A549 (cell line): ENCODE data around the gene SMIM20.

Experiments used
- CHD4 ChIP-seq: fragments of 200-600 bp; sonication (generic); IDR thresholded peaks from 2 replicates; pipeline ENCODE4 v1.6.1; 2016; ENCODE audit warnings: antibody characterized with exemption, mild to moderate bottlenecking, borderline replicate concordance
- FOSL2 ChIP-seq, 2 experiments: fragments of 450-650 bp in 1 of 2; fragments of >200 bp in 1 of 2; sonication (Bioruptor Twin) in 1 of 2; formaldehyde crosslinking; IDR thresholded peaks; 2 replicates each; pipeline versions ENCODE4 v1.5.0 to v1.6.1; 2016 to 2020; ENCODE audit warnings: mild to moderate bottlenecking in 1 of 2, moderate library complexity in 1 of 2
- JUN ChIP-seq, 2 experiments: fragments of >200 bp; sonication (Bioruptor Twin); formaldehyde crosslinking; IDR thresholded peaks; 2 replicates in 1 of 2; 3 replicates in 1 of 2; pipeline ENCODE4 v1.6.1; 2016 to 2017
- JUNB ChIP-seq: fragments of >200 bp; sonication (Bioruptor Twin); formaldehyde crosslinking; IDR thresholded peaks from 2 replicates; pipeline ENCODE4 v1.6.1; 2016
- KDM5A ChIP-seq: fragments of 200-600 bp; sonication (generic); IDR thresholded peaks from 2 replicates; pipeline ENCODE4 v1.6.1; 2016; ENCODE audit warnings: antibody characterized with exemption, mild to moderate bottlenecking
- MAFK ChIP-seq: fragments of 450-650 bp; IDR thresholded peaks from 2 replicates; pipeline ENCODE4 v1.6.1; 2014; ENCODE audit not compliant: partially characterized antibody
- MYC ChIP-seq: IDR thresholded peaks from 2 replicates; pipeline ENCODE4 v1.6.1; 2012; ENCODE audit warnings: mild to moderate bottlenecking, inconsistent platforms, low read length, improper control_type of control experiment, borderline replicate concordance
- NR3C1 ChIP-seq: fragments of >200 bp; sonication (Bioruptor Twin); formaldehyde crosslinking; IDR thresholded peaks from 3 replicates; pipeline ENCODE4 v1.6.1; 2017
- SMC3 ChIP-seq: fragments of >200 bp; sonication (Bioruptor Twin); formaldehyde crosslinking; IDR thresholded peaks from 3 replicates; pipeline ENCODE4 v1.6.1; 2018; ENCODE audit warnings: inconsistent platforms
- ZNF302 ChIP-seq: fragments of 250-450 bp; sonication (Bioruptor Pico); IDR thresholded peaks from 2 replicates; pipeline ENCODE4 v1.9.0; 2021; ENCODE audit warnings: inconsistent platforms, mild to moderate bottlenecking, moderate library complexity
- TF ChIP-seq, protein P1 (sequence below): fragments of >200 bp; sonication (Bioruptor Twin); formaldehyde crosslinking; IDR thresholded peaks from 3 replicates; pipeline ENCODE4 v1.5.1; 2016
- TF ChIP-seq, protein P2 (sequence below): fragments of 250-450 bp; sonication (Bioruptor Pico); IDR thresholded peaks from 2 replicates; pipeline ENCODE4 v1.5.0; 2021; ENCODE audit warnings: mild to moderate bottlenecking, moderate library complexity, borderline replicate concordance
- TF ChIP-seq, protein P3 (sequence below): fragments of 450-650 bp; IDR thresholded peaks from 2 replicates; pipeline ENCODE4 v1.6.1; 2014; ENCODE audit warnings: antibody characterized with exemption
- TF ChIP-seq, protein P4 (sequence below): IDR thresholded peaks from 2 replicates; pipeline ENCODE4 v1.6.1; 2012

DNA sequence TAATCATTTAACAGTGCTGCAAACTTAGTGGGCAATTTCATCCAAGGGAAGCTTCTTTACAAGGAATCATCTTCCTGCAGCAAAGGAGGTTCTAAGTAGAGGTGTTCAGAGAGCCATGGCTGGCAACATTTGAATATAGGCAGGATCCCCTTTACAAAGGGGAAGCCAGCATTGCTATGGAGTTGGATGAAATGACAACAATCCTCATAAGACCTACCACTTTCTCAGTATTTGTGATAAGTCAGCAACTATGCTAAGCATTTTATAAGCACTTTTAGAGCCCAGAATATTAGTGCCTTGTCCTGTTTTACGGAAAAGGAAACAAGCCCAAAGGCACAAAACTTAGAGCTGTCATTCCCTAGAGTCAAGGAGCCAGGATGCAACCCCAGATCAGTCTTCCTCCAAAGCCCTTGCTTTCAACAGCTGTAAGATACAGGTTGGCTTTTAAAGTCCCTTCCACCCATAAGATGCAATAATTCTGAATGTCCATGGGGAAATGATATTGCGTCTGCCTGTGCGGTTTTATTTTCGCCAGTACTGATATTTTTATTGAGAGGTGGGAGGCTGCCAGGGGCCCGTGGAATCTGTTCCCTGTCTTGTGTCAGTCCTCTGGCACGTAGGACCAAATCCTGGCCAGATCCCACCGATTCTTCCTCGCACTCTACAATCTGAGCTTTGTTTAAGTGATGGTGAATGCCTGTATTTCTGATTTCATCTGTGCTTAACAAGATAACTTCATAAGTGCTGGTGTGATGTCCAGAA is 59.1 kb downstream of the SMIM20 start:
- TF ChIP-seq, protein P1, sequence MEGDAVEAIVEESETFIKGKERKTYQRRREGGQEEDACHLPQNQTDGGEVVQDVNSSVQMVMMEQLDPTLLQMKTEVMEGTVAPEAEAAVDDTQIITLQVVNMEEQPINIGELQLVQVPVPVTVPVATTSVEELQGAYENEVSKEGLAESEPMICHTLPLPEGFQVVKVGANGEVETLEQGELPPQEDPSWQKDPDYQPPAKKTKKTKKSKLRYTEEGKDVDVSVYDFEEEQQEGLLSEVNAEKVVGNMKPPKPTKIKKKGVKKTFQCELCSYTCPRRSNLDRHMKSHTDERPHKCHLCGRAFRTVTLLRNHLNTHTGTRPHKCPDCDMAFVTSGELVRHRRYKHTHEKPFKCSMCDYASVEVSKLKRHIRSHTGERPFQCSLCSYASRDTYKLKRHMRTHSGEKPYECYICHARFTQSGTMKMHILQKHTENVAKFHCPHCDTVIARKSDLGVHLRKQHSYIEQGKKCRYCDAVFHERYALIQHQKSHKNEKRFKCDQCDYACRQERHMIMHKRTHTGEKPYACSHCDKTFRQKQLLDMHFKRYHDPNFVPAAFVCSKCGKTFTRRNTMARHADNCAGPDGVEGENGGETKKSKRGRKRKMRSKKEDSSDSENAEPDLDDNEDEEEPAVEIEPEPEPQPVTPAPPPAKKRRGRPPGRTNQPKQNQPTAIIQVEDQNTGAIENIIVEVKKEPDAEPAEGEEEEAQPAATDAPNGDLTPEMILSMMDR: no peak
- no peak for TF ChIP-seq ZNF302 (CRISPR knock-in tag)
- no peak for TF ChIP-seq JUNB
- TF ChIP-seq, protein P2, sequence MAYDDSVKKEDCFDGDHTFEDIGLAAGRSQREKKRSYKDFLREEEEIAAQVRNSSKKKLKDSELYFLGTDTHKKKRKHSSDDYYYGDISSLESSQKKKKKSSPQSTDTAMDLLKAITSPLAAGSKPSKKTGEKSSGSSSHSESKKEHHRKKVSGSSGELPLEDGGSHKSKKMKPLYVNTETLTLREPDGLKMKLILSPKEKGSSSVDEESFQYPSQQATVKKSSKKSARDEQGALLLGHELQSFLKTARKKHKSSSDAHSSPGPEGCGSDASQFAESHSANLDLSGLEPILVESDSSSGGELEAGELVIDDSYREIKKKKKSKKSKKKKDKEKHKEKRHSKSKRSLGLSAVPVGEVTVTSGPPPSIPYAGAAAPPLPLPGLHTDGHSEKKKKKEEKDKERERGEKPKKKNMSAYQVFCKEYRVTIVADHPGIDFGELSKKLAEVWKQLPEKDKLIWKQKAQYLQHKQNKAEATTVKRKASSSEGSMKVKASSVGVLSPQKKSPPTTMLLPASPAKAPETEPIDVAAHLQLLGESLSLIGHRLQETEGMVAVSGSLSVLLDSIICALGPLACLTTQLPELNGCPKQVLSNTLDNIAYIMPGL (CRISPR knock-in tag): no peak
- no peak for TF ChIP-seq JUN (IDR thresholded peaks at IDR 0.05)
- TF ChIP-seq, protein P3, sequence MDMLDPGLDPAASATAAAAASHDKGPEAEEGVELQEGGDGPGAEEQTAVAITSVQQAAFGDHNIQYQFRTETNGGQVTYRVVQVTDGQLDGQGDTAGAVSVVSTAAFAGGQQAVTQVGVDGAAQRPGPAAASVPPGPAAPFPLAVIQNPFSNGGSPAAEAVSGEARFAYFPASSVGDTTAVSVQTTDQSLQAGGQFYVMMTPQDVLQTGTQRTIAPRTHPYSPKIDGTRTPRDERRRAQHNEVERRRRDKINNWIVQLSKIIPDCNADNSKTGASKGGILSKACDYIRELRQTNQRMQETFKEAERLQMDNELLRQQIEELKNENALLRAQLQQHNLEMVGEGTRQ: no peak
- TF ChIP-seq FOSL2 (IDR thresholded peaks at IDR 0.05): no peak
- TF ChIP-seq FOSL2 (CRISPR knock-in tag; IDR thresholded peaks at IDR 0.05): no peak
- no peak for TF ChIP-seq MYC
- TF ChIP-seq MAFK: no peak
- no peak for TF ChIP-seq CHD4
- TF ChIP-seq NR3C1: no peak
- no peak for TF ChIP-seq KDM5A
- TF ChIP-seq SMC3: no peak
- TF ChIP-seq, protein P4, sequence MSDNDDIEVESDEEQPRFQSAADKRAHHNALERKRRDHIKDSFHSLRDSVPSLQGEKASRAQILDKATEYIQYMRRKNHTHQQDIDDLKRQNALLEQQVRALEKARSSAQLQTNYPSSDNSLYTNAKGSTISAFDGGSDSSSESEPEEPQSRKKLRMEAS: no peak
